MG63 (cell line): Measurements from ENCODE around the gene PTPRD. TPM values are rescaled to one million over a fixed set of nuclear protein-coding genes. Genes with fewer than 3 reads are reported as not detected.

ENCODE experiments used
- DNase-seq: peaks from one replicate; pipeline ENCODE4 v3.0.0-alpha.2; 2020
- H3K27me3 ChIP-seq: fragments of 250-450 bp; sonication (Bioruptor Pico); 2 replicates; pipeline ENCODE4 v1.5.1; 2020; ENCODE audit warnings: mild to moderate bottlenecking, moderate library complexity
- H3K36me3 ChIP-seq: fragments of 250-450 bp; sonication (Bioruptor Pico); 2 replicates; pipeline ENCODE4 v1.5.1; 2020; ENCODE audit warnings: mild to moderate bottlenecking, moderate library complexity
- H3K4me3 ChIP-seq: fragments of 250-450 bp; sonication (Bioruptor Pico); 2 replicates; pipeline ENCODE4 v1.5.1; 2020; ENCODE audit warnings: mild to moderate bottlenecking, moderate library complexity
- H3K9me3 ChIP-seq: fragments of 250-450 bp; sonication (Bioruptor Pico); 2 replicates; pipeline ENCODE4 v1.5.1; 2020; ENCODE audit warnings: mild to moderate bottlenecking, moderate library complexity
- total RNA-seq: library from RNA; depleted of rRNA; stranded (reverse); fragments of >200 nt; shearing (Covaris generic); gene quantifications from 2 replicates; pipeline ENCODE4 v1.2.3, GENCODE V29; 2014; ENCODE audit warnings: low replicate concordance; rRNA removed

The PTPRD gene
- total RNA-seq = not detected in 2 replicates

- H3K36me3 ChIP-seq = no peaks in the 10 kb centered on the region
- no peaks in the 10 kb centered on the region for H3K9me3 ChIP-seq
- H3K27me3 ChIP-seq = peaks cover 64% of the 10 kb centered on the region
- peak within 1 kb of the TSS; percentile 43 for H3K4me3 ChIP-seq
- peak; percentile 53 for DNase-seq
These were observed at the start of gene PTPRD for GRCh38 chr9:10612641-10613398. TSS of gene PTPRD (minus strand) at chr9:10613002.

- peaks cover 2% of the 10 kb centered on the region; the same call in 1 of the 2 replicates for H3K27me3 ChIP-seq
- no peaks in the 10 kb centered on the region for H3K9me3 ChIP-seq
- H3K4me3 ChIP-seq = no peak overlapping the region
- no peak for DNase-seq
- no peaks in the 10 kb centered on the region for H3K36me3 ChIP-seq
These were observed 49.2 kb upstream of the PTPRD start for GRCh38 chr9:10661994-10662393.

GRCh38 chr9:10661376-10661775 is 48.6 kb upstream of the PTPRD start:
- DNase-seq = no peak
- H3K4me3 ChIP-seq = no peak overlapping the region
- peaks cover 2% of the 10 kb centered on the region; the same call in 1 of the 2 replicates for H3K27me3 ChIP-seq
- H3K36me3 ChIP-seq = no peaks in the 10 kb centered on the region
- H3K9me3 ChIP-seq = no peaks in the 10 kb centered on the region

GRCh38 chr9:10651012-10651411 is 38.2 kb upstream of the PTPRD start:
- no peak for DNase-seq
- H3K9me3 ChIP-seq = no peaks in the 10 kb centered on the region; the same call in 1 of the 2 replicates
- no peak overlapping the region for H3K4me3 ChIP-seq
- no peaks in the 10 kb centered on the region for H3K27me3 ChIP-seq
- no peaks in the 10 kb centered on the region for H3K36me3 ChIP-seq

GRCh38 chr9:10649076-10649475 is 36.3 kb upstream of the PTPRD start:
- Histone ChIP-seq H3K27me3 (peaks cover 2% of the 10 kb centered on the region; the same call in 1 of the 2 replicates), H3K9me3 (no peaks in the 10 kb centered on the region; the same call in 1 of the 2 replicates), H3K4me3 (no peak overlapping the region), H3K36me3 (no peaks in the 10 kb centered on the region)
- DNase-seq = no peak

- Histone ChIP-seq H3K36me3 (no peaks in the 10 kb centered on the region), H3K4me3 (no peak overlapping the region), H3K27me3 (no peaks in the 10 kb centered on the region), H3K9me3 (no peaks in the 10 kb centered on the region)
- DNase-seq = no peak
These were observed 21.0 kb upstream of the PTPRD start for GRCh38 chr9:10633785-10634184.

GRCh38 chr9:10614196-10614800 is 1.5 kb upstream of the PTPRD start:
- Histone ChIP-seq H3K36me3 (no peaks in the 10 kb centered on the region), H3K9me3 (no peaks in the 10 kb centered on the region), H3K4me3 (no peak overlapping the region), H3K27me3 (peaks cover 51% of the 10 kb centered on the region)
- no peak for DNase-seq

- H3K4me3 ChIP-seq = no peak overlapping the region; the same call in 1 of the 2 replicates
- no peaks in the 10 kb centered on the region for H3K36me3 ChIP-seq
- no peaks in the 10 kb centered on the region for H3K9me3 ChIP-seq
- H3K27me3 ChIP-seq = peaks cover 60% of the 10 kb centered on the region
- no peak for DNase-seq
These were observed 617 bp upstream of the PTPRD start for GRCh38 chr9:10613419-10613818.

- Histone ChIP-seq H3K9me3 (no peaks in the 10 kb centered on the region), H3K36me3 (no peaks in the 10 kb centered on the region), H3K27me3 (peaks cover 18% of the 10 kb centered on the region), H3K4me3 (no peak overlapping the region)
- DNase-seq = no peak
These were observed 7.4 kb downstream of the PTPRD start for GRCh38 chr9:10605388-10605787.

- Histone ChIP-seq H3K36me3 (no peaks in the 10 kb centered on the region), H3K4me3 (no peak overlapping the region), H3K9me3 (no peaks in the 10 kb centered on the region), H3K27me3 (peaks cover 13% of the 10 kb centered on the region)
- no peak for DNase-seq
These were observed 7.9 kb downstream of the PTPRD start for GRCh38 chr9:10604927-10605326.

GRCh38 chr9:10597801-10598200 is 15.0 kb downstream of the PTPRD start:
- no peaks in the 10 kb centered on the region for H3K9me3 ChIP-seq
- DNase-seq = no peak
- no peaks in the 10 kb centered on the region for H3K36me3 ChIP-seq
- peaks cover 5% of the 10 kb centered on the region for H3K27me3 ChIP-seq
- H3K4me3 ChIP-seq = no peak overlapping the region

- H3K36me3 ChIP-seq = no peaks in the 10 kb centered on the region
- peaks cover 2% of the 10 kb centered on the region; the same call in 1 of the 2 replicates for H3K27me3 ChIP-seq
- H3K9me3 ChIP-seq = no peaks in the 10 kb centered on the region
- DNase-seq = no peak
- no peak overlapping the region for H3K4me3 ChIP-seq
These were observed 18.3 kb downstream of the PTPRD start for GRCh38 chr9:10594482-10594881.

- Histone ChIP-seq H3K27me3 (peaks cover 11% of the 10 kb centered on the region; the same call in 1 of the 2 replicates), H3K36me3 (no peaks in the 10 kb centered on the region), H3K4me3 (no peak overlapping the region), H3K9me3 (no peaks in the 10 kb centered on the region)
- DNase-seq = no peak
These were observed 26.4 kb downstream of the PTPRD start for GRCh38 chr9:10586407-10586806.

GRCh38 chr9:10571699-10572098 is 41.1 kb downstream of the PTPRD start:
- H3K4me3 ChIP-seq = no peak overlapping the region
- H3K36me3 ChIP-seq = no peaks in the 10 kb centered on the region
- DNase-seq = no peak
- no peaks in the 10 kb centered on the region for H3K27me3 ChIP-seq
- no peaks in the 10 kb centered on the region for H3K9me3 ChIP-seq

- Histone ChIP-seq H3K36me3 (no peaks in the 10 kb centered on the region), H3K27me3 (no peaks in the 10 kb centered on the region), H3K9me3 (no peaks in the 10 kb centered on the region), H3K4me3 (no peak overlapping the region)
- no peak for DNase-seq
These were observed 46.0 kb downstream of the PTPRD start for GRCh38 chr9:10566848-10567247.

GRCh38 chr9:10562581-10563343 is 50.0 kb downstream of the PTPRD start:
- Histone ChIP-seq H3K36me3 (no peaks in the 10 kb centered on the region), H3K4me3 (no peak overlapping the region), H3K27me3 (no peaks in the 10 kb centered on the region), H3K9me3 (no peaks in the 10 kb centered on the region)
- no peak for DNase-seq

- no peak for DNase-seq
- Histone ChIP-seq H3K36me3 (no peaks in the 10 kb centered on the region), H3K9me3 (no peaks in the 10 kb centered on the region), H3K4me3 (no peak overlapping the region), H3K27me3 (no peaks in the 10 kb centered on the region)
These were observed 64.5 kb downstream of the PTPRD start for GRCh38 chr9:10548348-10548747.
